Osteocyte (in vitro differentiated cells): ENCODE data around the gene VPS13D. TPM values are rescaled to one million over a fixed set of nuclear protein-coding genes. Genes with fewer than 3 reads are reported as not detected.

ENCODE experiments used
- DNase-seq: peaks from one replicate; pipeline ENCODE4 v3.0.0; 2021; ENCODE audit warnings: mixed read lengths; ENCODE audit not compliant: unreplicated experiment; ENCODE audit errors: extremely low spot score
- H3K27ac Mint-ChIP-seq: one replicate; pipeline ENCODE4 v1.8.0; 2021; ENCODE audit warnings: mild to moderate bottlenecking, mixed read lengths; ENCODE audit not compliant: unreplicated experiment
- H3K27me3 Mint-ChIP-seq: one replicate; pipeline ENCODE4 v1.8.0; 2021; ENCODE audit warnings: mixed read lengths; ENCODE audit not compliant: unreplicated experiment
- H3K36me3 Mint-ChIP-seq: one replicate; pipeline ENCODE4 v1.8.0; 2021; ENCODE audit warnings: mixed read lengths; ENCODE audit not compliant: unreplicated experiment
- H3K4me1 Mint-ChIP-seq: one replicate; pipeline ENCODE4 v1.8.0; 2021; ENCODE audit warnings: mixed read lengths; ENCODE audit not compliant: unreplicated experiment
- H3K4me3 Mint-ChIP-seq: one replicate; pipeline ENCODE4 v1.8.0; 2021; ENCODE audit warnings: mild to moderate bottlenecking, moderate library complexity, mixed read lengths; ENCODE audit not compliant: unreplicated experiment
- H3K9me3 Mint-ChIP-seq: one replicate; pipeline ENCODE4 v1.8.0; 2021; ENCODE audit warnings: mixed read lengths; ENCODE audit not compliant: unreplicated experiment
- CTCF ChIP-seq: fragments of 200-600 bp; sonication (generic); IDR thresholded peaks from 2 replicates; pipeline ENCODE4 v1.5.0; 2021; ENCODE audit warnings: antibody characterized with exemption, mild to moderate bottlenecking, moderate library complexity
- long read RNA-seq: library from polyadenylated mRNA; unstranded; transcript quantifications from one replicate; pipeline ENCODE4 v2.0.0, GENCODE V29; 2021
- total RNA-seq: library from RNA; stranded (reverse); gene quantifications from 2 replicates; pipeline ENCODE4 v1.2.1, GENCODE V29; 2021

VPS13D gene
- total RNA-seq = 41.1 and 45.3 TPM in 2 replicates
- long read RNA-seq, partial matches to known transcripts = 27 of 39 reads
- long read RNA-seq, other reads (novel, unspliced or antisense) = 12 of 39 reads

- DNase-seq = peak; percentile 94
- peak within 1 kb of the TSS; percentile 79 for H3K4me3 Mint-ChIP-seq
- no peaks in the 10 kb centered on the region for H3K9me3 Mint-ChIP-seq
- H3K36me3 Mint-ChIP-seq = peaks cover 4% of the 10 kb centered on the region
- TF ChIP-seq CTCF = peak; percentile 98
- peak within 1 kb of the TSS; percentile 27 for H3K27ac Mint-ChIP-seq
- peaks cover 7% of the 10 kb centered on the region for H3K27me3 Mint-ChIP-seq
- H3K4me1 Mint-ChIP-seq = peaks cover 13% of the 10 kb centered on the region
Observed at GRCh38 chr1:12229835-12230548, at the start of gene VPS13D. Gene VPS13D (plus strand): TSS chr1:12230030. CDS start chr1:12234267, 4,237 bp downstream.

GRCh38 chr1:12180315-12180714, 49.5 kb upstream of the VPS13D start:
- TF ChIP-seq CTCF = no peak
- no peaks in the 10 kb centered on the region for H3K9me3 Mint-ChIP-seq
- no peaks in the 10 kb centered on the region for H3K27me3 Mint-ChIP-seq
- DNase-seq = no peak
- peaks cover 55% of the 10 kb centered on the region for H3K4me1 Mint-ChIP-seq
- no peaks in the 10 kb centered on the region for H3K36me3 Mint-ChIP-seq
- no peak overlapping the region for H3K27ac Mint-ChIP-seq
- H3K4me3 Mint-ChIP-seq = no peak overlapping the region

GRCh38 chr1:12180903-12181302, 48.9 kb upstream of the VPS13D start:
- no peak for DNase-seq
- H3K4me1 Mint-ChIP-seq = peaks cover 57% of the 10 kb centered on the region
- no peaks in the 10 kb centered on the region for H3K36me3 Mint-ChIP-seq
- H3K27me3 Mint-ChIP-seq = no peaks in the 10 kb centered on the region
- H3K4me3 Mint-ChIP-seq = no peak overlapping the region
- TF ChIP-seq CTCF = no peak
- H3K9me3 Mint-ChIP-seq = no peaks in the 10 kb centered on the region
- H3K27ac Mint-ChIP-seq = no peak overlapping the region

- no peaks in the 10 kb centered on the region for H3K27me3 Mint-ChIP-seq
- H3K9me3 Mint-ChIP-seq = no peaks in the 10 kb centered on the region
- no peak for TF ChIP-seq CTCF
- no peaks in the 10 kb centered on the region for H3K36me3 Mint-ChIP-seq
- peaks cover 61% of the 10 kb centered on the region for H3K4me1 Mint-ChIP-seq
- no peak overlapping the region for H3K4me3 Mint-ChIP-seq
- no peak for DNase-seq
- H3K27ac Mint-ChIP-seq = no peak overlapping the region
Observed at GRCh38 chr1:12181568-12181967, 48.3 kb upstream of the VPS13D start.

- no peak for TF ChIP-seq CTCF
- Mint-ChIP-seq H3K36me3 (no peaks in the 10 kb centered on the region), H3K4me1 (peaks cover 65% of the 10 kb centered on the region), H3K4me3 (no peak overlapping the region), H3K27ac (no peak overlapping the region), H3K27me3 (no peaks in the 10 kb centered on the region), H3K9me3 (no peaks in the 10 kb centered on the region)
- DNase-seq = no peak
Observed at GRCh38 chr1:12182410-12182984, 47.3 kb upstream of the VPS13D start.
